H9 (cell line): ENCODE measurements around the gene ZCCHC8. TPM values are rescaled to one million over a fixed set of nuclear protein-coding genes. Genes with fewer than 3 reads are reported as not detected.

Source experiments
- DNase-seq: peaks from one replicate; pipeline ENCODE4 v3.0.0-alpha.2; 2017
- H2AFZ ChIP-seq: one replicate; pipeline ENCODE4 v1.6.1; 2013; ENCODE audit warnings: mild to moderate bottlenecking, low read length, control low read depth, moderate library complexity
- H2AK5ac ChIP-seq: 2 replicates; pipeline ENCODE4 v1.6.1; 2013; ENCODE audit warnings: low read length, control low read depth, mixed read lengths; ENCODE audit not compliant: insufficient read length
- H2BK120ac ChIP-seq: one replicate; pipeline ENCODE4 v1.6.1; 2013; ENCODE audit warnings: low read depth, mild to moderate bottlenecking, low read length, control low read depth, inconsistent platforms; ENCODE audit not compliant: poor library complexity, severe bottlenecking
- H2BK12ac ChIP-seq: 2 replicates; pipeline ENCODE4 v1.6.1; 2013; ENCODE audit warnings: low read length, control low read depth, mixed read lengths, low read depth; ENCODE audit not compliant: insufficient read length
- H2BK15ac ChIP-seq: 2 replicates; pipeline ENCODE4 v1.6.1; 2013; ENCODE audit warnings: low read depth, low read length, control low read depth
- H2BK20ac ChIP-seq: one replicate; pipeline ENCODE4 v1.6.1; 2013; ENCODE audit warnings: low read depth, mild to moderate bottlenecking, low read length, control low read depth, inconsistent platforms; ENCODE audit not compliant: poor library complexity, severe bottlenecking
- H2BK5ac ChIP-seq: 2 replicates; pipeline ENCODE4 v1.6.1; 2013; ENCODE audit warnings: low read length, control low read depth, mixed read lengths; ENCODE audit not compliant: insufficient read length
- H3K14ac ChIP-seq: 2 replicates; pipeline ENCODE4 v1.6.1; 2013; ENCODE audit warnings: low read length, control low read depth; ENCODE audit not compliant: insufficient read depth
- H3K18ac ChIP-seq: 2 replicates; pipeline ENCODE4 v1.6.1; 2013; ENCODE audit warnings: low read depth, mild to moderate bottlenecking, mixed read lengths, low read length, control low read depth; ENCODE audit not compliant: insufficient read length
- H3K23ac ChIP-seq: 2 replicates; pipeline ENCODE4 v1.6.1; 2013; ENCODE audit warnings: low read length, control low read depth, mixed read lengths, low read depth; ENCODE audit not compliant: insufficient read length
- H3K23me2 ChIP-seq: 2 replicates; pipeline ENCODE4 v1.6.1; 2013; ENCODE audit warnings: low read depth, mild to moderate bottlenecking, mixed read lengths, low read length, control low read depth; ENCODE audit not compliant: insufficient read length, poor library complexity, severe bottlenecking
- H3K27ac ChIP-seq: 2 replicates; pipeline ENCODE4 v1.5.1; 2013; ENCODE audit warnings: low read length, control low read depth, mixed read lengths, low read depth; ENCODE audit not compliant: insufficient read length
- H3K27me3 ChIP-seq: 2 replicates; pipeline ENCODE4 v1.6.1; 2013; ENCODE audit warnings: low read length, control low read depth, inconsistent platforms; ENCODE audit not compliant: insufficient read depth
- H3K4ac ChIP-seq: 2 replicates; pipeline ENCODE4 v1.6.1; 2013; ENCODE audit warnings: low read depth, mild to moderate bottlenecking, control low read depth, inconsistent platforms, low read length, moderate library complexity
- H3K4me1 ChIP-seq: 2 replicates; pipeline ENCODE4 v1.6.1; 2013; ENCODE audit warnings: low read length, control low read depth, inconsistent platforms; ENCODE audit not compliant: insufficient read depth
- H3K4me2 ChIP-seq: 2 replicates; pipeline ENCODE4 v1.6.1; 2013; ENCODE audit warnings: low read length, control low read depth, mixed read lengths; ENCODE audit not compliant: insufficient read length, insufficient read depth
- H3K56ac ChIP-seq: 2 replicates; pipeline ENCODE4 v1.6.1; 2013; ENCODE audit warnings: low read depth, mild to moderate bottlenecking, mixed read lengths, low read length, control low read depth; ENCODE audit not compliant: insufficient read length
- H3K79me1 ChIP-seq: 2 replicates; pipeline ENCODE4 v1.6.1; 2013; ENCODE audit warnings: low read depth, mild to moderate bottlenecking, moderate library complexity, low read length, control low read depth, inconsistent platforms; ENCODE audit not compliant: insufficient read depth, poor library complexity, severe bottlenecking
- H3K79me2 ChIP-seq: 2 replicates; pipeline ENCODE4 v1.6.1; 2013; ENCODE audit warnings: low read length, control low read depth, inconsistent platforms; ENCODE audit not compliant: insufficient read depth
- H3K9ac ChIP-seq: 2 replicates; pipeline ENCODE4 v1.6.1; 2013; ENCODE audit warnings: low read length, control low read depth, mixed read lengths; ENCODE audit not compliant: insufficient read length; ENCODE audit errors: extremely low read depth
- H3K9me3 ChIP-seq: one replicate; pipeline ENCODE4 v1.6.1; 2013; ENCODE audit warnings: low read depth, low read length, inconsistent platforms; ENCODE audit not compliant: control insufficient read depth
- H3T11ph ChIP-seq: one replicate; pipeline ENCODE4 v1.6.1; 2013; ENCODE audit warnings: mild to moderate bottlenecking, low read length, control low read depth, inconsistent platforms
- H4K20me1 ChIP-seq: one replicate; pipeline ENCODE4 v1.6.1; 2013; ENCODE audit not compliant: control insufficient read depth, insufficient read length, insufficient read depth
- H4K5ac ChIP-seq: 2 replicates; pipeline ENCODE4 v1.6.1; 2013; ENCODE audit warnings: low read depth, mild to moderate bottlenecking, mixed read lengths, low read length, control low read depth; ENCODE audit not compliant: insufficient read length
- H4K8ac ChIP-seq: replicated peaks from 2 replicates; pipeline ENCODE4 v1.6.1; 2013; ENCODE audit warnings: low read length, control low read depth, mixed read lengths, low read depth; ENCODE audit not compliant: insufficient read length
- H4K91ac ChIP-seq: 2 replicates; pipeline ENCODE4 v1.6.1; 2013; ENCODE audit warnings: low read depth, mild to moderate bottlenecking, moderate library complexity, mixed read lengths, low read length, control low read depth; ENCODE audit not compliant: insufficient read length
- H3K27ac Mint-ChIP-seq, 3 experiments: 2 replicates in 2 of 3; 3 replicates in 1 of 3; pipeline ENCODE4 v1.8.0; 2020 to 2021; ENCODE audit warnings: mixed read lengths in 3 of 3, mild to moderate bottlenecking in 1 of 3, moderate library complexity in 1 of 3
- H3K27me3 Mint-ChIP-seq: 2 replicates; pipeline ENCODE4 v1.8.0; 2021; ENCODE audit warnings: low read depth, mild to moderate bottlenecking, moderate library complexity, mixed read lengths
- H3K36me3 Mint-ChIP-seq, 3 experiments: 2 replicates in 2 of 3; 3 replicates in 1 of 3; pipeline ENCODE4 v1.8.0; 2020 to 2021; ENCODE audit warnings: low read depth in 3 of 3, mixed read lengths in 3 of 3; ENCODE audit not compliant: insufficient read depth in 1 of 3
- H3K4me1 Mint-ChIP-seq, 2 experiments: 2 replicates each; pipeline ENCODE4 v1.8.0; 2020; ENCODE audit warnings: mixed read lengths in 2 of 2
- H3K4me3 Mint-ChIP-seq, 2 experiments: 2 replicates in 1 of 2; 3 replicates in 1 of 2; pipeline ENCODE4 v1.8.0; 2020 to 2021; ENCODE audit warnings: mild to moderate bottlenecking in 2 of 2, mixed read lengths in 2 of 2, moderate library complexity in 1 of 2
- H3K9me3 Mint-ChIP-seq, 2 experiments: 2 replicates in 1 of 2; 3 replicates in 1 of 2; pipeline ENCODE4 v1.8.0; 2020; ENCODE audit warnings: mild to moderate bottlenecking in 2 of 2, mixed read lengths in 2 of 2, moderate library complexity in 1 of 2
- CTCF ChIP-seq: fragments of 200-600 bp; sonication (generic); conservative IDR thresholded peaks from 3 replicates; pipeline ENCODE4 v1.8.0; 2021; ENCODE audit warnings: antibody characterized with exemption, mild to moderate bottlenecking
- WGBS: extraction: QIAGEN DNeasy Blood & Tissue Kit; methylation state at CpG from one replicate; pipeline ENCODE4 v1.1.7; 2013; ENCODE audit warnings: missing lambda C conversion rate, low lambda C conversion rate, mixed read lengths; ENCODE audit not compliant: insufficient read length; ENCODE audit errors: extremely low coverage; 5-methylcytosine and 5-hydroxymethylcytosine counted together
- total RNA-seq: library from RNA; stranded (reverse); gene quantifications from 2 replicates; pipeline ENCODE4 v1.2.1, GENCODE V29; 2021

Gene ZCCHC8
- total RNA-seq, 1 experiment from 2014 or later: 37.3 TPM

- Histone ChIP-seq H2AFZ (no peak overlapping the region), H2BK20ac (no peak overlapping the region), H4K20me1 (no peaks in the 10 kb centered on the region), H3K79me2 (no peaks in the 10 kb centered on the region), H3K9me3 (no peaks in the 10 kb centered on the region), H3K79me1 (no peaks in the 10 kb centered on the region), H3K9ac (no peak overlapping the region), H3K4me1 (no peaks in the 10 kb centered on the region), H3K27me3 (no peaks in the 10 kb centered on the region), H3K23ac (no peak overlapping the region), H3K56ac (no peak overlapping the region), H2BK15ac (no peak overlapping the region), H3K23me2 (no peaks in the 10 kb centered on the region), H3K4ac (no peak overlapping the region), H2BK12ac (no peak overlapping the region), H4K91ac (no peak overlapping the region), H2AK5ac (no peak overlapping the region), H4K5ac (no peak overlapping the region), H3K18ac (no peak overlapping the region), H3K27ac (no peak overlapping the region), H3K14ac (no peak overlapping the region), H2BK5ac (no peak overlapping the region), H2BK120ac (no peak overlapping the region), H4K8ac (no peak overlapping the region), H3K4me2 (no peak overlapping the region), H3T11ph (no peak overlapping the region)
- no peak overlapping the region for H3K27ac Mint-ChIP-seq
- H3K4me1 Mint-ChIP-seq: no peaks in the 10 kb centered on the region
- H3K4me3 Mint-ChIP-seq: no peak overlapping the region
- no peak for DNase-seq
- no CpG with 5 or more reads among the region's 2 CpGs for whole genome bisulfite sequencing
- H3K9me3 Mint-ChIP-seq: no peaks in the 10 kb centered on the region
- H3K36me3 Mint-ChIP-seq: no peaks in the 10 kb centered on the region
- TF ChIP-seq CTCF: no peak
- H3K27me3 Mint-ChIP-seq: no peaks in the 10 kb centered on the region; the same call in 1 of the 2 replicates
Observed at GRCh38 chr12:122459211-122459610, 41.5 kb downstream of the ZCCHC8 start.
